ENCODE measurements around the gene OPTN. TPM values are rescaled to one million over a fixed set of nuclear protein-coding genes. Genes with fewer than 3 reads are reported as not detected.
A peak's percentile ranks its signal among the peaks of the same experiment; 100 is the strongest.
"Not testable (repeated sequence)": the region's sequence is repeated elsewhere in the genome, so short reads cannot be mapped to it uniquely, and the experiment has no call there.

Gene OPTN
- polyA plus RNA-seq (ENCODE audit: insufficient read length in 4 of 4), result 10 to 100 TPM; 34.8 to 44.0 (median 36.5) TPM

DNA sequence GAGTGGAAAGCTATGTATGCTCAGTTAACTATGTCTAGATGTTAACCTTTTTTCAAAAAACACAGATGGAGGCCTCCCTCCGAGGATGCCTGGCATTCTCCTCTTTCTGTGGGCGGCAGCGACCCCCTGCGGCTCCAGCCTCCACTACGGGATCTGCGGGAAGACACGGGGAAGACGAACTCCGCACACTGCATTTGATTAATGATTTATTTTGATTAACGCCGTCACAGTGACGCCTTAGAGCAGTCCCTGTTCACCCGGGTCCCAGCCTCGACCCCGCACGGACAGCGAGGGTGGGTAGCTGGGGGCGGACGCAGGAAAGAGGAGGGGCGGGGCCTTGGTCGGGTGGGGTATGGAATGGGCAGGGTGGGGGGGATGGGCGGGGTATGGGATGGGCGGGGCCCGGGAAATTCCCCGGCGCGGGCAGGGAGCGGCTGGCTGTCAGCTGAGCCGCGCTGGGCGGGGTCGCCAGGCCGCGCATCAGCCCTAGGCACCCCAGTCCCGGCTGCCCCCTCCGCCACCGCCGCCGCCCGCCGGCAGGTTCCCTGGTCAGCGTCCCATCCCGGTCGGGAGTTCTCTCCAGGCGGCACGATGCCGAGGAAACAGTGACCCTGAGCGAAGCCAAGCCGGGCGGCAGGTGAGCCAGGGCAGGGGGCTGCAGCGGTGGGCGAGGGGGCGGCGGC is at the start of gene OPTN:
TSS of gene OPTN (plus strand) at position 498 of the 683 bp plus-strand sequence. CDS start 8,960 bp downstream, outside the sequence.
- DNase-seq (ENCODE audit: low read depth in 4 of 4, low spot score in 3 of 4), result peak; percentile 64 to 80 (median 71)

DNA sequence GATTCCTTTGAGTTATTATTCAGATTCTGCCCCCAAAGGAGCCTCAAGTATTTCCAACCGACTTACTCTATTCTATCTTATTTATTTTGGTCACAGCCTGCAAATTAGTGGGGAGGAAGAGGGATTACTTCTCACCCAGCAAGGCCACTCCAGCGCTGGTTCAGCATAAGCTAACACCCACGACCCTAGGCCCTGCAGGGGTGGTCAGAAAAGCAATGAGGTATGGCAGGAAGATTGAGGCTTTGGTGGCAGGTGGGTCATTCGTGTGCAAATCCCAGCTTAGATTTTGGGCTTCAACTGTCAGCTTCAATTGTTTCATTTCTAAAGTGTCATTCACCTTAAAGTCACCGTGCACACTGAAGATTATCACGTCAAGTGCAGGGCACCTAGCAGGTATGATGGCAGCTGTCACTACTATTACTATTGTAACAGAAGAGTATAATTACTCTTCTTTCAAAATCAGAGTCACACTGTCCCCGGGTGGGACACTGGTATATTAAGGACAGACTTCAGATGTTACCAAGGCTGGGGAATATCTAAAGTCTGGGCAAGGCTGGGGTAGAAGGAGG is 48.8 kb upstream of the OPTN start:
- no peak for DNase-seq (ENCODE audit: low read depth in 4 of 4, low spot score in 3 of 4)

DNA sequence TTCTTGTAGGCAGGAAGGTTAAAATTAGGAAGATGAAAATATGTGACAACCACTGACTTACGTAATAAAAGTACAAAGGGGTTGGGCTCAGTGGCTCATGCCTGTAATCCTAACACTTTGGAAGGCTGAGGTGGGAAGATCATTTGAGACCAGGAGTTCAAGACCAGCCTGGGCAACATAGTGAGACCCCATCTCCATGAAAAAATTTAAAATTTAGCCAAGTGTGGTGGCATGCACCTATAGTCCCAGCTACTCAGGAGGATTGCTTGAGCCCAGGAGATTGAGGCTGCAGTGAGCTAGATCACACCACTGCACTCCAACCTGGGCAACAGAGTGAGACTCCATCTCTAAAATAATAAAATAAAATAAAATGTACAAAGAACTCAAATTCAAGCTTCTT is 46.8 kb upstream of the OPTN start:
- DNase-seq (ENCODE audit: low read depth in 4 of 4, low spot score in 3 of 4), result not testable (repeated sequence)

DNA sequence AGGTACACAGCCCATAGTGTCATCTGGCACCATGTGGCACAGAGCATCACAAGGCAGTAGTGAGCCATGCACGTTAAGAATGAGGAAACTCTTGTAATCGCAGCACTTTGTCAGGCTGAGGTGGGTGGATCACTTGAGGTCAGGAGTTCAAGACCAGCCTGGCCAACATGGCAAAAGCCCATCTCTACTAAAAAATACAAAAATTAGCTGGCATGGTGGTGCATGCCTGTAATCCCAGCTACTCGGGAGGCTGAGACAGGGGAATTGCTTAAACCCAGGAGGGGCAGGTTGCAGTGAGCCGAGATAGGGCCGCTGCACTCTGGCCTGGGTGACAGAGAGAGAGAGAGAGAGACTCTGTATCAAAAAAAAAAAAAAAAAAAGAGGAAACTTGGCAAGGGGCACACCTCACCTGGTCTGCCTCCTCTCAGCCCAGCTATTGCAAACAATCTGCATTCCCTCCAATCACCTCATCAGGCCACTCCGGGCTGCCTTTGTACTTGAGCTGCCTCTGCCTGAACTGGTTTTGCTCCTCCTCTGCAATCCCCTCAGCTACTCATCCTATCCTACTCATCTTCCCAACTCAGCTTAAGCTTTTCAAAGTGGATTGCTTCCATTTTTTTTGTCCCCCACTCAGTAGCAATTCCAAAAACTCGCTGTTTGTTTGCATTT is 46.0 kb upstream of the OPTN start:
- DNase-seq (ENCODE audit: low read depth in 4 of 4, low spot score in 3 of 4), result no peak

DNA sequence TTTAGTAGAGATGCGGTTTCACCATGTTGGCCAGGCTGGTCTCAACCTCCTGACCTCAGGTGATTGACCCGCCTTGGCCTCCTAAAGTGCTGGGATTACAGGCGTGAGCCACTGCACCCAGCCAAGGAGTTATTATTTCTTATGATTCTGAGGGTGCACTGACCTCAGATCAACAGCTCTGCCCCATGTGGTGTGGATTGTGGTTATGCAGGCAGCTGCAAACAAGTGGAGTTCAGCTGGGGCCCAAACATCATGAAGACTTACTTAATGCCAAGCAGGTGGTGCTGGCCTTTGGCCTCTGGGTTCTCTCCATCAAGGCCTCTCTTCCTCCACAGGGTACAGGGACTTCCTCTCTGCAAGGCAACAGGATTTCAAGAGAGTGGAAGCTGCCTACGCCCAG is 45.1 kb upstream of the OPTN start:
- DNase-seq (ENCODE audit: low read depth in 4 of 4, low spot score in 3 of 4), result no peak

DNA sequence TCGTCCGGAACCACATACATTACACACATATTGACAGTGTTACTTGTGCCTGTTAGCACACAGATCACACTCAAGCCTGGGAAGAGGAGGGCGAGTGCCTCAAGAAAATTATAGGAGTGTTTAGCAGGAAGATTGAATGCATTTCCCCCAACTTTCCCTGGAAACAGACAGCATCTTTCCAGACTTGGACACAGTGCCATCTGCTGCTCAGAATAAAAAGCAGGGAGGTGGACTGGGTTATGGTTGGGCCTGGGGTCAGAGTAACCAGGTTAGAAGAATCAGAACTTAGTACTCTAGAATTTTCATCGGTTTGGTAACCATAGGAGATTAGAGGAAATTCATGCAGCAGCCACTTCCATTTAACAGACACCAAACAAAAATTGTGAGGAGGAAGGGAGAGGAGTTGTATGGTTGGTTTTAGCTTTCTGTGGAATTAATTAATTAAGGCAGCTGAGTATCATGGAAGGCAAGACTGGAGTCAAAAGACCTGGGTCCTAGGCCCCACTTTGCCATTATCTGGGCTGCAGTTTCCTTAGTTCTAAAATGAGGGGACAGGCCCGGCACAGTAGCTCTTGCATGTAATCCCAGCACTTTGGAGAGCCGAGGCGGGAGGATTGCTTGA is 43.4 kb upstream of the OPTN start:
- DNase-seq (ENCODE audit: low read depth in 4 of 4, low spot score in 3 of 4), result peak in 3 of 4 donors; percentile 8 to 22 (median 19)

DNA sequence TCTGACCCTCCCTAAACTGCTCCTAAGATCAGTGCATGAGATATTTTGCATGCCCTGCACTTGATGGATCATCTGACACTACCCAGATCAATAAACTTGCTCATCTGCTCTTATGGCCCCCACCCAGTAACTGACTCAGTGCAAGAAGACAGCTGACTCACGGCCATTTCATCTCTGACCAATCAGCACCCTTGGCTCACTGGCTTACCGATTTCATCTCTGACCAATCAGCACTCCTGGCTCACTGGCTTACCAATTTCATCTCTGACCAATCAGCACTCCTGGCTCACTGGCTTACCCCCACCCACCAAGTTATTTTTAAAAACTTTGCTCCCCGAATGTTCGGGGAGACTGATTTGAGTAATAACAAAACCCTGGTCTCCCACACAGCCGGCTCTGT is 37.2 kb upstream of the OPTN start:
- no peak for DNase-seq (ENCODE audit: low read depth in 4 of 4, low spot score in 3 of 4)

DNA sequence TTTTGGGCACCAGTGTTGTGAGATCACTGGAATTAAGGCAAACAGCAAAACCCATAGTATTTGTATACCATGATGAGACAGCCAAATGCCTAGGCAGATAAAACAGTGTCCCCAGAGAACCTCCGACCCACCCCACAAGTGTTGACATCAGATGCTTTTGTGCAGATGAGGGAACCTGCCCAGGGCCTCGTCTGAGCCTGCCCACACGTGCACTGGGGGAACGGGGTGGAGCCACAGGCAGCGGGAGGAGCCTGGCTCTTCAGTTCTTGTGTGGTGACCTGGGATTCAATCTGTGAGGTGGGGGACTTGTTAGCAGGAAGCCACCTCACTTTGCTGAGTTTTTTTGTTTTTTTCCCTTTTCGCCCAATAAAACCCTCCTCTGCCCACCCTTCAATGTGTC is 33.4 kb upstream of the OPTN start:
- no peak for DNase-seq (ENCODE audit: low read depth in 4 of 4, low spot score in 3 of 4)

DNA sequence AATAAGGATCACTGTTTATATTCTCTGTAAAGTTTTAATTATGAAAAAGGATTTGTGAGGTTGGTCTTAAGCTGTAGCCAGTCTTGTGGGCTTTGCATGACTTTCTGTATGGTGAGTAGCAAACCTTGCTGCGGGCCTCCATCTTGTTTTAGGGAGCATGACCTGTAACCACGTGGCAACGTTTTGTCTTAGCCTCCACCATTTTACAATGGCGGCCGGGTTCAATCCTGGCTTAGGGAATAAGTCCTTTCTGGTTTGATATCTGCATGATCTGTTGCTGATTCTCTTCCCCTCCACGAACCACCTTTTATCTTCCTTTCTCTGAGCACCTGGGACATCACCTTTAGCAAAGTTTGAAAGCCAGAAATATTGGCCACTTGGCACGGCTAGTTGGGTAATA is 32.5 kb upstream of the OPTN start:
- no peak for DNase-seq (ENCODE audit: low read depth in 4 of 4, low spot score in 3 of 4)

DNA sequence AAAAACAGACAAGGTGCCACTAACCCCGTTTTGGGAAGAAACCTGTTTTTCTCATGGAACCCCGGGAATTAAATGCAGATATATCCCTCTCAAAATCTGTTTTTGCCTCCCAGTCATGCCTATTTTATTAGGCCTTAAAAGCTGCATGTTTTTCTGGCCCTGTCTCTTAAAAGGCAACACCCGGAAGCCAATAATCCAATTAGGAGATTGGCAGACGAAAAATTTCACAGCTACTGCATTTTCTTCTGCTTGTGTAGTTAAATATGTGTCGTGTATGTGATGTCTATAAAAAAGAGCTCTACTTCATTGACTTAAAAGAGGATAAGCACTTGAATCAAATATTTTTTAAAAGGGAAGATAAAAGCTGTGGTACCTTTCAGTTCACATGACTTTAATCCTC is 31.9 kb upstream of the OPTN start:
- DNase-seq (ENCODE audit: low read depth in 4 of 4, low spot score in 3 of 4), result no peak

DNA sequence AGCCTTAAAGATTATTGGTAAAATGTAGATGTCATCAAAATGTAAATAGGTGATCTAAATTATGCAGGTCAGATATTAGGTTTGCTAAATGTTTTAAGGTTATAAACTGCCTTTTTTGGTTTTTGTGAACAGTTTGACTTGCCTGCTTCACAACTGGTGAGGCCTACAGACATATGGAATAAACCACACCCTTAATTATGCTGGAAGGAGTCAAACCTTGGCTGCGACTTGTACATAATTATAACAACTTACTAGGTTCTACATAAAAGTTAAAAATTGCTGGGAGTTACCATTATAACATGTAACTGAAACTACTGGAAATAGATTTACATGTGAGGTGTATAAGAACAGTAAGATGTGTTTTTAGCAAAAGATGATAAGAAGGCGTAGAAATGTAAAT is 31.5 kb upstream of the OPTN start:
- no peak for DNase-seq (ENCODE audit: low read depth in 4 of 4, low spot score in 3 of 4)

DNA sequence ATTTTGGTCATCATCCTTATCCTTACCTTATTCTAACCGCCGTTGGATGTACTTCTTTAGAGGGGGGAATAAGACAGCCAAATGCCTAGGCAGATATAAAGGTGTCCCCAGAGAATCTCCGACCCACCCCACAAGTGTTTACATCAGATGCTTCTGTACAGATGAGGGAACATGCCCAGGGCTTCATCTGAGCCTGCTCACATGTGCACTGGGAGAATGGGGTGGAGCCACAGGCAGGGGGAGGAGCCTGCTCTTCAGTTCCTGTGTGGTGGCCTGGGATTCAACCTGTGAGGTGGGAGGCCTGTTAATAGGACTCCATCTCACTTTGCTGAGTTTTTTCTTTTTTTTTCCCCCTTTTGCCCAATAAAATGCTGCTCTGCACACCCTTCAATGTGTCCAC is 27.6 kb upstream of the OPTN start:
- no peak for DNase-seq (ENCODE audit: low read depth in 4 of 4, low spot score in 3 of 4)

DNA sequence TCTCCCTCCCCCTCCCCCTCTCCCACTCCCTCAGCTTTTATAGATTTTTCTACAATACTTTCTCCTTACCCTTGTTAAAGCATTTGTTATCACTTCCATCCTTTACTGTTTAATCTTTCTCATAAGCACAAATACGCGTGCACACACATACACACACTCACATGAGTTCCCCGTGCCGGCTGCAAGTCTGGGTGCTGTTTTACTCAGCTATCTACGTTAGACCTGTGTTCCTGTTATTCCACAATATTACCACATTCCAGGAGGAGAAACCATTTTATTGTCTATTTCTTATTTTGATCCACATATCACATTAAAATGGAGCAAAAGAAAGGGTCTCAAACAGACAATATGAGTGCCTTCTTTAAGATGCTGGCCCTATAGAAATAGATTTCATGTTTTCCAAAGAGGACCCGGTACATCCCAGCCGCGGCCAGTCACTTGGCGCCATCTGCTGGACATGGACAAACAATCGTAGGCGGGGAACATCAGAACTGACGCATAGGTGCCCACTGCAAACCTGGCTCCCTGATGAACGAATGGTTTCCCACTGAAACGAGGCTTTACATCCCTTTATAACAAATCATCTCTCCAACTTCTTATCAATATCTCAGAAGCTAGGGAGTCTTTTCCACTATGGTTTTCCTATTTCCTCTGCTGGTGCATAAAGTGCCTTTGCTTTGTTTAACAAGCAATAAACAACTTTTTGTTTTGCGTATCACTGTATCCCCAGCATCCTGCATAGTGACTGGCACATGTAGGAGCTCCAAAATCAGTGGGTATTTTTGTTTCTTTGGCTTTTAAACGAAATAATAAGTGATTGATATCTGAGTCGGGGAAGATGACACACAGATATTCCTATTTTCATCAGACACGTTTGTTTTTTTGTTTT is 25.2 kb upstream of the OPTN start:
- DNase-seq (ENCODE audit: low read depth in 4 of 4, low spot score in 3 of 4), result peak; percentile 44 to 59 (median 54)

DNA sequence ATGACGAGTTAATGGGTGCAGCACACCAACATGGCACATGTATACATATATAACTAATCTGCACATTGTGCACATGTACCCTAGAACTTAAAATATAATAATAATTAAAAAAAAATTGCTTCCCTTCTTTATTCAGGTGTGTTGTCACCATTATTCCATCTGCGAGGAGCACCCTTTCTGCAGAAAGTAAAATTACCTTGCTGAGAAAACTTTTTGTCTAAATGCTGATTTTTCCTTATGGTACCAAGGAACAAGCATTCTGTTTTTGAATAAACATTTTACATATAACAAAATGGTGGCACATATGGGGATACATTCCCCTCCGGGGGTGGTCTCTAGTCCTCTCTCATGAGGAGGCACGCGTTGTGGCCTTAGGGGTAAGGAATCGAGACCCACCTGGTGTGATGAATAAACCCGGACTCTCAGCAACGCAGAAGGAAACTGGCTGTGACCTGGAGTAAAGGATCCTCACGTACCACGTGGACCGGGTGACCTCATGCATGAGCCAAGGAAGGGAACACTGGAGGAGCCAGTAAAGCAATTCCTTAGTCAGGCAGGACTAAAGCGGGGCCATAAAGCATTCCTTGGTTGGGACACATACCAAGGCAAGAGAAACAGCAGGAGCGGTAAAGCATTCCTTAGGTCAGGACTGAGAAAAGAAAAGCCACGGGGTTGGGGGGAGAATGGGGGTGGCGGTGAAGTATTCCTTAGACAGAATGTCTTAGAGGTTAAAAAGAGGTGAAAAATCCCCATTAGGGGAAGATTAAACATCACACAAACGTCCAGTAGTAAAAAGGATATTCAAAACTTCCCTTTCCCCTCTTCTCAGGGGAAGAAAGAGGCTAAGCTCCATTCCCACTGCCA is 20.8 kb upstream of the OPTN start:
- no peak for DNase-seq (ENCODE audit: low read depth in 4 of 4, low spot score in 3 of 4)

DNA sequence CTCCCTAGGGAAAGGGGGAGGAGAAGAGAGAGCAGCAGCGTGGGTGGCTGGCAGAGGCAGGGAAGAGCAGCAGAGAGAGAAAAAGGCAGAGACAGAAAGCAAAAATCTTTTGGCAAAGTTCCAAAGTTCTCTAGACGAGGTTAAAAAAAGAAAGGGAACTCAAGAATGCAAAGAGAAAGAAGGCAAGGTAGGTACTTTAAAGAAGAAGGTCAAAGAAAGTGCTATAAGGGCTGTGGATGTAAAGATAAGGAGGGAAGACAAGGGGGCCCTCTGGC is 20.2 kb upstream of the OPTN start:
- no peak for DNase-seq (ENCODE audit: low read depth in 4 of 4, low spot score in 3 of 4)

DNA sequence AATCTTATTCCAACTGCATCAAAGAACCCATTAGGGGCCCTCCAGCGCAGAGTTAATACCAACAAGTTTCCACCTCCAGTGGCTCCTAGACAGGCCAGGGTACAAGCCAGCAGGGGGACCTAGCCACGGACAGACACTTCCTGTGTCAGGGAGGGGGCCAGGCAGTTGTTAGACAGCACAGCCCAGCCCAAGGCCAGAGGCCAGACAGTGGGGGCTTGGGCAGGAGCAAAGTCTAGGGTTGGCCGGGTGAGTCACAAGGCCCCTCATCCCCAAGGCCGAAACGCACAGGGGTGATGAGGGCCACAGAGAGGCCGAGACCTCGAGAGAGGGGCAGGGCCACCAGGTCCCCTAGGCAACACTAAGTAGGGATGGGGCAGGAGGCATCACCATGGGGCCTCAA is 19.3 kb upstream of the OPTN start:
- no peak for DNase-seq (ENCODE audit: low read depth in 4 of 4, low spot score in 3 of 4)

DNA sequence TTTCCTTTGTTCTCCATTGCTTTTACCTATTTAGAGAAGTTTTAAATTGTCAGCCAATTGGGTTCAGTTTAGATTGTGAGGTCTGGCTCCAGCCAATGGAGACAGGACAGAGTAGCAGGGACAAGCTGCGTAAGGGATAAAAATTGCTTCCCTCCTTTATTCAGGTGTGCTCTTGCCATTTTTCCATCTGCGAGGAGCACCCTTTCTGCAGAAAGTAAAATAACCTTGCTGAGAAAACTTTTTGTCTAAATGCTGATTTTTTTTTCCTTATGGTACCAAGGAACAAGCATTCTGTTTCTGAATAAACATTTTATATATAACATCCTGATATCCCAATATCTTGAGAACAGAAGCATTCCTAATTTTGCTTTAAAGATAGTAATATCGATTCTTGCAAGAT is 16.3 kb upstream of the OPTN start:
- not testable (repeated sequence) for DNase-seq (ENCODE audit: low read depth in 4 of 4, low spot score in 3 of 4)

DNA sequence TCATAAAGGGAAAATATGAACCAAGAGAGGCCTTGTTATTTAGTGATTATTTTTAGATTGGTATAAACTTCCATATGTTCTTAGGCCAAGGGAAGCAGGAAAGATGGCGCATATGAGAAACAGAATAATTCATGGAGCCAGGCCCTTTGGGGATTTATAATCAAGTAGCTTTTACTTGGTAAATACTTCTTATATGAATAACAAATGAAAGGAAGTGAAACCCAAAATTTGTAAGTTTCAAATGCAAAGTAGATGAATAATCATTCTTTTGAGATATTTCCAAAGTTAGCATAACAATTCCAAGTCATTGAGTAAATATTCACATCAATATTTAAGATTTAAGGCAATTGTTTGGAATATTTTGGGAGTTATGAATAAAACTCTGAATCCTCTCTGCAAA is 13.9 kb upstream of the OPTN start:
- no peak for DNase-seq (ENCODE audit: low read depth in 4 of 4, low spot score in 3 of 4)

DNA sequence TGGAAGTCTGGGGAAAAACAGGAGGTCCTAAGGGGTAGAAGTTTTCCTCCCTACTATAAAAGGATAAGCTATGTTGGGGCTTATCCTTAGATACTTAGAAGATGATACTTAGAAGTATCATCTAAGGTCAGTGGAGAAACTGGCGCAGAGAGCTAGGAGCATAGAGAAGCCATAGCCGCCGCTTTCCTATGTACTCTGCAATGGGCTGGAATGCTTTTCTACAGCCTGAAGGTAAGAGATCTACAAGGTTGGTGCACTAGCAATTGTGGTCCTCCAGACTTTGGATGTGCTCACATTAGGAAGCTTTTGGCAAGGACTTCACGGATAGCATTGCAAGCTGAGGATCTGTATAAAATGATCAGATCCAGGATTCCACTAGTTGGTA is 12.4 kb upstream of the OPTN start:
- DNase-seq (ENCODE audit: low read depth in 4 of 4, low spot score in 3 of 4), result no peak

Data from right renal pelvis (tissue), 4 donors.